GM19372 (cell line): ENCODE measurements around the gene SEPHS2.
"Not testable (repeated sequence)": the region's sequence is repeated elsewhere in the genome, so short reads cannot be mapped to it uniquely, and the experiment has no call there.

Source experiments
- ATAC-seq: cut with Tn5 transposase; IDR thresholded peaks from one replicate; pipeline ENCODE4 v1.9.1; 2021; ENCODE audit warnings: mild to moderate bottlenecking, low read depth, moderate library complexity; ENCODE audit not compliant: unreplicated experiment

The SEPHS2 gene

DNA sequence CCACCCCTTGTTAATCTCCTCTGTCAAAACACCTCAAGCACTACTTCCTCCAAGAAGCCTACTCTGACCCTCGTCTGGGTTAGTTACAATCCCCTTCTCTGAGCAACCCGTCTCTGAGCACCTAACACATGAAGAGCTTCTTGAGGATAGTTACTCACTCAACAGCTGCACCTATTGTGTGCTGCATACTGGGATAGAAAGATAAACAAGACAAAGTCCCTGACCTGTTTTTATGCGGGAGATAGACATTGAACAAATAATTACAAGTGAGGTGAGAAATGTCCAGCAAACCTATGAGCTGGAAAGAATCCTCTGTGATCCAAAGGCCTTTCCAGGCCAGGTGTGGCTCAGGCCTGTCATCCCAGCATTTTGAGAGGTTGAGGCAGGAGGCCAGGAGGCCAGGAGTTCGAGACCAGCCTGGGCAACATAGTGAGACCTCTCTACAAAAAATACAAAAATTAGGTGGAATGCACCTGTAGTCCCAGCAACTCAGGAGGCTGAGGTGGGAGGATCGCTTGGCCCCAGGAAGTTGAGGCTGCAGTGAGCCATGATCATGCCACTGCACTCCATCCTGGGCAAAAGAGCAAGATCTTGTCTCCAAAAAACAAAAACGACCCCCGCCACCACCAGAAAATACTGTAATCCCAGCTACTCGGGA is 43.8 kb downstream of the SEPHS2 start:
- ATAC-seq = no peak

DNA sequence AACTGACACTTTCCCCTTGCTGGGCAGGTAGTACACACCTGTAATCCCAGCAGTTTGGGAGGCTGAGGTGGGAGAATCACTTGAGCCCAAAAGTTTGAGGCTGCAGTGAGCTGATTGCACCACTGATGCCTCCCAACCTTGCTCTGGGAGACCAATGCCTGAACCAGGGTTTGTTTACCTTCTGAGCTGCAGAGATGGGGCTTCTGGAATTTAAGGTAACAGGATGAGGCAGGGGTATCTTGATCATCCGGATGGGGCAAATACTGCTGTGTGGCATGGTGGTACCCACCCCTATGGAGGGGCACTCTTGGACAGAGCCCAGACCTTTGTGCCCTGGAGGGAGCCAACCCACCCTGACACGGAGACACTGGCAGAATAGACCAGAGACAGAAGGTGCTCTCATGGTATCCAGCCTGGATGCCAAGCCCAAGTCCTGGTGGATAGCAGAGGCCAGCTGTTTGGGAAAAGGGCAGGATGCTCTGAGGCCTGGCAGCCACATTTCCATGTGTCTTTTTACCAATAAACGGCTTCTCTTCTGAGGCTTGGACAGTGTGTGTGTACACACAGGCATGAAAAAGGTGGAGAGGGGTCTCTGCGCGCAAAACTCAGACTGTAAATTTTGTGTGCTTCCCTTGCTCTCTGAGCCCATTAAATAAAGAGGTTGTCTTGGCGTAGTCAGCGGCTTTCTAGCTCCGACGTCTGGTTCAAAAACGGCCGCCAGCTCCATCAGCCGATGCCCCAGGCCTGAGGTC is 46.1 kb downstream of the SEPHS2 start:
- ATAC-seq = no peak

DNA sequence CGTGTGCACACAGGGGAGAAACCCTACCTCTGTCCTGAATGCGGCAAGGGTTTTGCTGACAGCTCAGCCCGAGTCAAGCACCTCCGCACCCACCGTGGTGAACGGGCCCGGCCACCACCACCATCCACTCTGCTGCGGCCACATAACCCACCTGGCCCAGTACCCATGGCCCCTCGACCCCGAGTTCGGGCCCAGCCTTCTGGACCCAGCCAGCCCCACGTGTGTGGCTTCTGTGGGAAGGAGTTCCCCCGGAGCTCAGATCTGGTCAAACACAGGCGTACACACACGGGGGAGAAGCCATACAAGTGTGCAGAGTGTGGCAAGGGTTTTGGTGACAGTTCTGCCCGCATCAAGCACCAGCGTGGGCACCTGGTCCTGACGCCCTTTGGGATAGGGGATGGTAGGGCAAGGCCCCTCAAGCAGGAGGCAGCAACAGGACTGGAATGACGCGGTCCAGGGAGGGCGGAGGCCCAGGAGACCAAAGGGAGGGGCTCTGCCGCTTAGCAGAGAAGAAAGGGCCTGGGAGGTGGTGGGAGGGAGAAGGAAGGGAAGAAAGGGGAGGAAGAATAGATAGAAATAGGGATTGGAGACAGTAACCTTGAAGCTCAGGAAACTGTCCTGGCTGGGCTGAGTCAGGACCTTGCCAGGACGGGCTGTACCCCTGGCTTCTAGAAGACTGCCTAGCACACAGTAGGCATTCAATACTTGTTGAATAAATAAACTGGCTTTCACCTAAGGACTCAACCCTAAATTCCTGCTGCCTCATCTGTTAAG is 46.8 kb downstream of the SEPHS2 start:
- ATAC-seq = no peak

DNA sequence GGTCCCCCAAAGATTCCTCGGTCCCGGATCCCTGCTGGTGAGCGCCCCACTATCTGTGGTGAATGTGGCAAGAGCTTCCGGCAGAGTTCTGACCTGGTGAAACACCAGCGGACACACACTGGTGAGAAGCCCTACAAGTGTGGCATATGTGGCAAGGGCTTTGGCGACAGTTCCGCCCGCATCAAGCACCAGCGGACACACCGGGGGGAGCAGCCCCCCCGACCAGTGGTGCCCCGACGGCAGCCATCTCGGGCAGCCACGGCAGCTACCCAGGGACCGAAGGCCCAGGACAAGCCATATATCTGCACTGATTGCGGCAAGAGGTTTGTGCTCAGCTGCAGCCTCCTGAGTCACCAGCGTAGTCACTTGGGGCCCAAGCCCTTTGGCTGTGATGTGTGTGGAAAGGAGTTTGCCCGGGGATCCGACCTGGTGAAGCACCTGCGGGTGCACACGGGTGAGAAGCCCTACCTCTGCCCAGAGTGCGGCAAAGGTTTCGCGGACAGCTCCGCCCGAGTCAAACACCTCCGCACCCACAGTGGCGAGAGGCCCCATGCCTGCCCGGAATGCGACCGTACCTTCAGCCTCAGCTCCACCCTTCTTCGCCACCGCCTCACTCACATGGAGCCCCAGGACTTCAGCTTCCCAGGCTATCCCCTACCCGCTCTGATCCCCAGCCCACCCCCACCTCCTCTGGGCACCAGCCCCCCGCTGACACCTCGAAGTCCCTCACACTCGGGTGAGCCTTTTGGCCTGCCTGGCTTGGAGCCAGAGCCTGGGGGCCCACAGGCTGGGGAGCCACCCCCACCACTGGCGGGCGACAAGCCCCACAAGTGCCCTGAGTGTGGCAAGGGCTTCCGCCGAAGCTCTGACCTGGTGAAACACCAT is 47.7 kb downstream of the SEPHS2 start:
- ATAC-seq = no peak

DNA sequence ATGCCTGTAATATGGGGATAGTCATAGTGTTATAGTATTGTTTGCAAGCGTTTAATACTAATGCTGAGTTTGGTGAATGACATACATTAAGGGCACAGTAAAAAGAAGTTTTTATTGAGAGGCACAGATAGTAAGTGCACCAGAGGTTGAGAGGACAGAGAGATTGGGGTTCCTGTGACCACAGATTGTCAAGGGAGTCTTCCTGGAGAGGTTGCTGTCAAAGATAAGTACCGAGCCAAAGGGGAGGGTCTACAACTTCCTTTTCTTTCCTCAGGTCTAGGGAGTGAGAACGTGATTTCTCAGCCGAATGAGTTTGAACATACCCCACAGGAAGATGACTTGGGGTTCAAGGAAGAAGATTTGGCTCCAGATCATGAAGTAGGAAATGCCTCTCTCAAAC is 48.6 kb downstream of the SEPHS2 start:
- no peak for ATAC-seq

DNA sequence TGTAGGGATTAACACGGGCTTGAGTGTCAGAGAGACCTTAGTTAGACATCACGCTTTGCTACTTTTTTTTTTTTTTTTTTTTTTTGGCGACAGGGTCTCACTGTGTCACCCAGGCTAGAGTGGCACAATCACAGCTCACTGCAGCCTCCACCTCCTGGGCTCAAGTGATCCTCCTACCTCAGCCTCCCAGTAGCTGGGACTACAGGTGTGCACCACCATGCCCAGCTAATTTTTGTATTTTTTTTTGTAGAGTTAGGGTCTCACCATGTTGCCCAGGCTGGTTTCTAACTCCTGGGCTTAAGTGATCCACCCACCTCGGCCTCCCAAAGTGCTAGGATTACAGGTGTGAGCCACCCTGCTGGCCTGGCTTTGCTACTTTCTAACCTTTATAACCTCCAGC is 49.0 kb downstream of the SEPHS2 start:
- not testable (repeated sequence) for ATAC-seq

DNA sequence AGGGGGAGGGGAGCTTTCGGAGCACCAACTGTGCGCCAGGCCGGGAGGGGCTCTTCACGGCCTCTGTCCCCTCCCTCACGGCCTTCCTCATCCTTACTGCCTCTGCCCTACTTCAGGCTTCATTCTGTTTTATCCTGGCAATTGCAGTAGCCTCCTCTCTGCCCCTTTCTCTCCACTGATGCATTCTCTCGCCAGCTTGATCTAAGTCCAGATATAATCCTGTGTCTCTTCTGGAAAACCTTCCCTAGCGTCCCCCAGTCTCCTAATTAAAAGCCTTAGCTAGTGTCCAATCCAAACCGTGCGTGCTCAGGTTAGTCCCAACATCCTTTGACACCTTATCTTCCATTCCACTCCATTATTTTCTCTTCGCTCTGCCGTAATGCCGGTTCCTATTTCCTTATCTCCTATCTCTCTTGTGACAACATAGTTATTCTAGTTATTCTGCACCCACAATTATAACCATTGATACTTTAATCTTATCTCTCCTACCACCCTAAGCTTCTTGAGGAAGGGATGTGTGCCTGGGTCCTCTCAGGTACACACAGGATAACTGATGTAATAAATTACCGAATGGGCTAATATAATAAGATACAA is 49.6 kb downstream of the SEPHS2 start:
- ATAC-seq = no peak

DNA sequence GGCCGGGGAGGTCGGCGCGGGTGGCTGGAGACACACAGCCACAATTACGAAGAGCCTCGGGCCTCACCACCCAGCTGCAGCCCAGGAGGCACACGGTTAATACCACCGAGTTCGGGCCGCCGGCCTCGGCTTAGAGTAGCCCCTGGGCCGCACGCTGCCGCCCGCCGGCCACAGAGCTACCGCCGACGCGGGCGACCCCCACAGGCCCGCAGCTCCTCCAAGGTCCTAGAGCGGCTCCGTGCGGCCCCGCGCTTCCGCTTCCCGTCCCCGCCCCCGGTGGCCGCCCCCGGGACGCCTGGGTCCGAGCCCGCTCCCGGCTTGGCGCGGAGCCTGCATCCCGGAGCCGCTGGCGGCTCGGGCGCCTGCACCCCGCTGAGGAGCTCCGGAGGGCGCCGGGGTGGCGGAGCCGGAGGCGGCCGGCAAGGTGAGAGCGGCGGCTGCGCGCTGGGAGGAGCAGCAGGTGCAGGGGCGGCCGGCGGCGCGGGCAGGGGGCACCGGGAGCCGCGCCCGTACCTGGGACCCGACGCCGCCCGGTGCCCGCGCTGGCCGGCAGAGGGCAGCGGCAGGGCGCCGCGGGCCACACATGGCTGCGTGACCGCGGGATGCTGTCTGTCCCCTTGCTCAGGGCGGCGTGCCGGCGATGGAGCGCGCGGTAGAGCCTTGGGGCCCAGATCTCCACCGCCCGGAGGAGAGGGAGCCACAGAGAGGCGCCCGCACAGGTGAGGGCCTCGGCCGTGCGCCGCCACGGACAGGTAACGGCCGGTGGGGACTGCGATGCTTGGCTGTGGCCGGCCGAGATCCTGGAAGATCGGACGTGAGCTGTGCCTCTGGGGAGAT is 50.3 kb downstream of the SEPHS2 start, which contains the start of gene ZNF48:
TSS of gene ZNF48 (plus strand) at position 266 of the 837 bp plus-strand sequence. CDS start at position 641, 375 bp downstream.
- ATAC-seq = no peak

DNA sequence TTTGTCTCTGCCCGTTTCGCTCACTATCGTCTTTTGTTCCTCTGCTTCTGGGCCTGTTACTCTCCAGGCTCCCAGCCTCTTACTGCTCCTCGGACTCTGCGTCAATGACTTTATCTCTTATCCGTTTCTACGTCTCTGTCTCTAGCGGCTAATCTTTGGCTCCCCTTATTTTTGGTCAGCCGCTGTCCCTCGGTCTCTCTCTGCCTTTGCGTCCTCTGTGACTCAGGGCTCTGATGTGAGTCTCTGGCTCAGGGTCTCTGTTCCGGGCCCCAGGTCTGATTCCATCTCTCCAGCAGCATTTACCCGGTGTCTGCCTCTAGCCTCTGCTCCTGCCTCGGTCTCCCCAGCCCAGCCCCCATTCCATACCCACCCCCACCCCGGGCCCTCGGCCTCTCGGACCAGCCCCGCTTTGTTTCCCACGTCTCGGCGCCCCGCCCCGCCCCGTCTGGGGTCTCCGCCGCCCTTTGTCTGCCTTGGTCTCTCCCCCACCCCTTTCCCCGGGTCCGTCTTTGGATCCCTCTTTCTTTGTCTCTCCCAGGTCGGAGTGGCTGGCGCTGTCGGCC is 51.0 kb downstream of the SEPHS2 start:
- no peak for ATAC-seq
